ENCODE measurements around the gene BLVRA.
A peak's percentile ranks its signal among the peaks of the same experiment; 100 is the strongest.
"Not testable (repeated sequence)": the region's sequence is repeated elsewhere in the genome, so short reads cannot be mapped to it uniquely, and the experiment has no call there.

BLVRA gene, protein sequence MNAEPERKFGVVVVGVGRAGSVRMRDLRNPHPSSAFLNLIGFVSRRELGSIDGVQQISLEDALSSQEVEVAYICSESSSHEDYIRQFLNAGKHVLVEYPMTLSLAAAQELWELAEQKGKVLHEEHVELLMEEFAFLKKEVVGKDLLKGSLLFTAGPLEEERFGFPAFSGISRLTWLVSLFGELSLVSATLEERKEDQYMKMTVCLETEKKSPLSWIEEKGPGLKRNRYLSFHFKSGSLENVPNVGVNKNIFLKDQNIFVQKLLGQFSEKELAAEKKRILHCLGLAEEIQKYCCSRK

GRCh38 chr7:43758029-43758821 is at the start of gene BLVRA:
Gene BLVRA, plus strand, starts transcription at chr7:43758680. Its CDS starts 12,479 bp downstream, at chr7:43771159.
- H3K4me3 ChIP-seq (ENCODE audit: low read depth, low read length): peak within 1 kb of the TSS; percentile 81
- TF ChIP-seq CTCF (IDR thresholded peaks at IDR 0.05; ENCODE audit: borderline replicate concordance, insufficient read depth, low read depth, low read length): no peak

GRCh38 chr7:43711503-43711902 is 47.0 kb upstream of the BLVRA start:
- TF ChIP-seq CTCF (IDR thresholded peaks at IDR 0.05; ENCODE audit: borderline replicate concordance, insufficient read depth, low read depth, low read length): no peak
- no peak overlapping the region for H3K4me3 ChIP-seq (ENCODE audit: low read depth, low read length)

DNA sequence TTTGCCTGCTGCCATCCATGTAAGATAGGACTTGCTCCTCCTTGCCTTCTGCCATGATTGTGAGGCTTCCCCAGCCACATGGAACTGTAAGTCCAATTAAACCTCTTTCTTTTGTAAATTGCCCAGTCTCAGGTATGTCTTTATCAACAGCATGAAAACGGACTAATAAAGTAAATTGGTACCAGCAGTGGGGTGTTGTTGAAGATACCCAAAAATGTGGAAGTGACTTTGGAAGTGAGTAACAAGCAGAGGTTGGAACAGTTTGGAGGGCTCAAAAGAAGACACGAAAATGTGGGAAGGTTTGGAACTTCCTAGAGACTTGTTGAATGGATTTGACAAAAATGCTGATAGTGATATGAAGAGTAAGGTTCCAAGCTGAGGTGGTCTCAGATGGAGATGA is 42.5 kb upstream of the BLVRA start:
- H3K4me3 ChIP-seq (ENCODE audit: low read depth, low read length): not testable (repeated sequence)

DNA sequence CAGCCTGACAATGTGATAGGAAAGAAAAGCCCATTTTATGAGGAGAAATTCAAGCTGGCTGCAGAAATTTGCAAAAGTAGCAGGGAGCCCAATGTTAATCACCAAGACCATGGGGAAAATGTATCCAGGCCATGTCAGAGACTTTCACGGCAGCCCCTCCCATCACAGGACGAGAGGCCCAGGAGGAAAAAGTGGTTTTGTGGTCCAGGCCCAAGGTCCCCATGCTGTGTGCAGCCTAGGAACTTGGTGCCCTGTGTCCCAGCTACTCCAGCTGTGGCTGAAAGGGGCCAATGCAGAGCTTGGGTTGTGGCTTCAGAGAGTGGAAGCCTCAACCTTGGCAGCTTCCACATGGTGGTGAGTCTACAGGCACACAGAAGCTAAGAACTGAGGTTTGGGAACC is 41.9 kb upstream of the BLVRA start:
- no peak for TF ChIP-seq CTCF (IDR thresholded peaks at IDR 0.05; ENCODE audit: borderline replicate concordance, insufficient read depth, low read depth, low read length)
- no peak overlapping the region for H3K4me3 ChIP-seq (ENCODE audit: low read depth, low read length)

DNA sequence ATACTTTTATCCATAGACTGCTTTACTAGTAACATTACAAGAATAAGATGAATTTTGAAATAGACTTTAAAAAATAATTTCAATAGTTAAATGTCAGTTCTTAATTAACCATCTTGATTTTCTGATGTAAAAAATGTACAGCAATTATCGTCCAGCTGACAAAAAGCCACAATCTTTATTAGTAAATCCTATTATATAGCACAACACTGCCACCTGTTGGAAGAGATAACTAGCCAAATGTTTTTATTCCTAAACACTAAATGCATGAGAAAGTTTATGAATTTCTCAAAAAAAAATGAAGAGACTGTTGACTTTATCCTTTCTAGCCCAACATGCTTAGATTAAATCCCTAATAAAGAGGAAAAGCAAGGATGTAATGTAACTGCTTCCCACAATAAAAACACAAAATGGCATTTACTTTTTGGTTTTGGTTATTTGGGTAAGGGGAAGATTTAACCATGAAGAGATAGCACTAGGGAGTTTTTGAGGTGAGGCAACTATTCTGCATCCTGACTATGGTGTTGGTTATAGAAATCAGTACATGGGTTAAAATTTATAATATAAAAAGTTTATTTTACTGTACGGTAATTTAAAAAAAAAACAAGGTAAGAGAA is 37.2 kb upstream of the BLVRA start:
- peak; percentile 25; the same call in 1 of the 2 replicates for TF ChIP-seq CTCF (IDR thresholded peaks at IDR 0.05; ENCODE audit: borderline replicate concordance, insufficient read depth, low read depth, low read length)
- no peak overlapping the region for H3K4me3 ChIP-seq (ENCODE audit: low read depth, low read length)

- no peak overlapping the region for H3K4me3 ChIP-seq (ENCODE audit: low read depth, low read length)
- TF ChIP-seq CTCF (IDR thresholded peaks at IDR 0.05; ENCODE audit: borderline replicate concordance, insufficient read depth, low read depth, low read length): no peak
Observed at GRCh38 chr7:43723007-43723341, 35.5 kb upstream of the BLVRA start.

GRCh38 chr7:43725251-43725650 is 33.2 kb upstream of the BLVRA start:
- TF ChIP-seq CTCF (IDR thresholded peaks at IDR 0.05; ENCODE audit: borderline replicate concordance, insufficient read depth, low read depth, low read length): no peak
- no peak overlapping the region for H3K4me3 ChIP-seq (ENCODE audit: low read depth, low read length)

All from GM12875 (cell line).